K562 (cell line): Measurements from ENCODE around the gene ILF3. TPM values are rescaled to one million over a fixed set of nuclear protein-coding genes. Genes with fewer than 3 reads are reported as not detected.

Experiments
- ATAC-seq: fragments of 200-7000 bp; cut with Tn5 transposase; 3 replicates; pipeline ENCODE4 v1.9.1; 2020; ENCODE audit warnings: moderate library complexity
- BruUV-seq: library from RNA; stranded (reverse); fragments of 400-500 nt; replicated peaks from 2 replicates; lab custom pipeline; 2021; lab: Mats Ljungman, UMichigan
- CTCF ChIA-PET: fragments of 300-600 bp; formaldehyde crosslinking; extraction: SDS; loops from one replicate; lab custom pipeline; 2021; ENCODE audit warnings: low intra/inter-chr PET ratio; lab: Yijun Ruan, JAX
- POLR2A ChIA-PET: fragments of 300-600, 350-650 bp; sonication (Branson Sonifier 250); formaldehyde crosslinking; extraction: SDS; loops from one replicate; lab custom pipeline; 2021; ENCODE audit warnings: antibody characterized with exemption, inconsistent platforms; lab: Yijun Ruan, JAX
- DNase-seq, 4 experiments: peaks; one replicate each; pipeline versions ENCODE4 v3.0.0 to v3.0.0-alpha.2; 2011 to 2018; ENCODE audit warnings: low spot score in 3 of 4, mixed read lengths in 3 of 4; ENCODE audit errors: extremely low read depth in 1 of 4
- FAIRE-seq: peaks from 2 replicates; lab custom pipeline; 2011; peaks lifted over from hg19 to GRCh38; lab: Jason Lieb, UNC
- H2AFZ ChIP-seq: 2 replicates; pipeline ENCODE4 v1.6.0; 2011; ENCODE audit warnings: low read depth, low read length, control low read depth, inconsistent platforms
- H3K27ac ChIP-seq: fragments of 200-600 bp; 3 replicates; pipeline ENCODE4 v1.8.0; 2011; ENCODE audit warnings: low read depth, mild to moderate bottlenecking, control low read depth, inconsistent platforms, low read length, moderate library complexity, mixed read lengths; ENCODE audit errors: extremely low read depth
- H3K27me3 ChIP-seq, 2 experiments: fragments of 300-600 bp in 1 of 2; 2 replicates in 1 of 2; 3 replicates in 1 of 2; pipeline versions ENCODE4 v1.6.0 to v1.8.0; 2011; ENCODE audit warnings: inconsistent platforms in 2 of 2, low read length in 2 of 2, mild to moderate bottlenecking in 1 of 2, mixed read lengths in 1 of 2, moderate library complexity in 1 of 2; ENCODE audit not compliant: control insufficient read depth in 2 of 2, insufficient read depth in 2 of 2
- H3K36me3 ChIP-seq: fragments of 300-600 bp; 3 replicates; pipeline ENCODE4 v1.8.0; 2011; ENCODE audit warnings: mild to moderate bottlenecking, low read length, inconsistent platforms; ENCODE audit not compliant: control insufficient read depth, insufficient read depth
- H3K4me1 ChIP-seq, 2 experiments: fragments of 200-600 bp in 1 of 2; replicated peaks in 1 of 2; 2 replicates in 1 of 2; 3 replicates in 1 of 2; pipeline versions ENCODE4 v1.5.1 to v1.8.0; 2011; ENCODE audit warnings: inconsistent platforms in 2 of 2, low read length in 2 of 2, mild to moderate bottlenecking in 1 of 2, mixed read lengths in 1 of 2, moderate library complexity in 1 of 2; ENCODE audit not compliant: control insufficient read depth in 2 of 2, insufficient read depth in 2 of 2
- H3K4me2 ChIP-seq: 2 replicates; pipeline ENCODE4 v1.6.1; 2011; ENCODE audit warnings: low read length, control low read depth, inconsistent platforms, mixed read lengths; ENCODE audit not compliant: insufficient read depth
- H3K4me3 ChIP-seq: fragments of 200-600 bp; sonication (generic), shearing (Covaris generic); 2 replicates; pipeline ENCODE4 v1.5.1; 2016; ENCODE audit warnings: control low read depth, inconsistent platforms
- H3K79me2 ChIP-seq: fragments of 200-600 bp; 3 replicates; pipeline ENCODE4 v1.8.0; 2011; ENCODE audit warnings: low read length, inconsistent platforms; ENCODE audit not compliant: control insufficient read depth, insufficient read depth
- H3K9ac ChIP-seq, 2 experiments: 2 replicates each; pipeline versions ENCODE4 v1.6.0 to v1.6.1; 2011; ENCODE audit warnings: low read depth in 2 of 2, low read length in 2 of 2, control low read depth in 1 of 2, inconsistent platforms in 1 of 2, mild to moderate bottlenecking in 1 of 2, mixed read lengths in 1 of 2; ENCODE audit not compliant: insufficient read depth in 1 of 2
- H3K9me1 ChIP-seq: one replicate; pipeline ENCODE4 v1.6.0; 2011; ENCODE audit warnings: inconsistent platforms, mild to moderate bottlenecking, low read length, moderate library complexity; ENCODE audit not compliant: control insufficient read depth, insufficient read depth
- H3K9me3 ChIP-seq: replicated peaks from 2 replicates; pipeline ENCODE4 v1.5.1; 2011; ENCODE audit warnings: low read depth, low read length, inconsistent platforms; ENCODE audit not compliant: control insufficient read depth, insufficient read depth
- H4K20me1 ChIP-seq: replicated peaks from 2 replicates; pipeline ENCODE4 v1.6.1; 2011; ENCODE audit warnings: low read length, inconsistent platforms, mixed read lengths; ENCODE audit not compliant: control insufficient read depth, insufficient read depth
- CEBPZ ChIP-seq: fragments of 150-350 bp; IDR thresholded peaks from 2 replicates; pipeline ENCODE4 v1.6.1; 2014; ENCODE audit warnings: low read depth, mild to moderate bottlenecking, low read length, borderline replicate concordance
- CHD1 ChIP-seq: fragments of 200-600 bp; sonication (generic); IDR thresholded peaks from one replicate; pipeline ENCODE4 v1.6.1; 2012; ENCODE audit warnings: mild to moderate bottlenecking, moderate library complexity, low read length, inconsistent platforms
- CREB1 ChIP-seq, 2 experiments: sonication (generic) in 1 of 2; formaldehyde crosslinking in 1 of 2; IDR thresholded peaks; 2 replicates each; pipeline versions ENCODE4 v1.6.1 to v1.8.0; 2012 to 2022; ENCODE audit warnings: inconsistent platforms in 1 of 2, mild to moderate bottlenecking in 1 of 2, missing genetic modification reagents in 1 of 2, moderate library complexity in 1 of 2
- E2F5 ChIP-seq: sonication (generic); formaldehyde crosslinking; IDR thresholded peaks from 2 replicates; pipeline ENCODE4 v1.8.0; 2022; ENCODE audit warnings: mild to moderate bottlenecking, missing genetic modification reagents
- GABPB2 ChIP-seq: fragments of 250-450 bp; sonication (Bioruptor Pico); conservative IDR thresholded peaks from 2 replicates; pipeline ENCODE4 v1.5.1; 2021; ENCODE audit warnings: mild to moderate bottlenecking
- GATAD2A ChIP-seq: fragments of 450-650 bp; IDR thresholded peaks from 2 replicates; pipeline ENCODE4 v1.6.1; 2017
- MNT ChIP-seq, 2 experiments: fragments of 450-650 bp; conservative IDR thresholded peaks; 2 replicates each; pipeline ENCODE4 v1.6.1; 2017; ENCODE audit warnings: mild to moderate bottlenecking in 2 of 2, moderate library complexity in 2 of 2
- NFE2 ChIP-seq: IDR thresholded peaks from 2 replicates; pipeline ENCODE4 v1.6.1; 2014; ENCODE audit warnings: antibody characterized with exemption, low read depth
- SMAD4 ChIP-seq: fragments of 250-450 bp; sonication (Bioruptor Pico); conservative IDR thresholded peaks from 2 replicates; pipeline ENCODE4 v1.8.0; 2021; ENCODE audit warnings: inconsistent platforms, mild to moderate bottlenecking, moderate library complexity
- SRSF1 ChIP-seq: fragments of 200-400 bp; formaldehyde crosslinking; IDR thresholded peaks from 2 replicates; pipeline ENCODE4 v1.6.1; 2017; ENCODE audit warnings: mild to moderate bottlenecking, low read depth, low read length, moderate library complexity
- ZBTB5 ChIP-seq: fragments of 450-650 bp; IDR thresholded peaks from 2 replicates; pipeline ENCODE4 v1.6.1; 2017; ENCODE audit warnings: antibody characterized with exemption
- ZNF175 ChIP-seq: fragments of 200-800 bp; sonication (Bioruptor generic); IDR thresholded peaks from 2 replicates; pipeline ENCODE4 v1.6.1; 2016; ENCODE audit warnings: low read depth, mild to moderate bottlenecking, missing genetic modification characterization, missing compliant biosample characterization
- WGBS: fragments of 100-300 bp; shearing (Covaris generic); methylation state at CpG from one replicate; pipeline ENCODE4 v1.1.6; 2016; ENCODE audit warnings: low coverage, mixed read lengths; ENCODE audit not compliant: insufficient coverage; ENCODE audit errors: missing lambda C conversion rate; 5-methylcytosine and 5-hydroxymethylcytosine counted together
- in situ Hi-C: fragments of 300-500 bp; cut with MboI; formaldehyde crosslinking; loops from 4 replicates; pipeline ENCODE4 v1.15.0; 2018; ENCODE audit warnings: inconsistent platforms, mixed read lengths
- intact Hi-C: fragments of 100-400 bp; cut with micrococcal nuclease; formaldehyde crosslinking; loops from 2 replicates; pipeline ENCODE4 v1.14.2; 2022
- polyA plus RNA-seq, 8 experiments: library from polyadenylated mRNA; depleted of rRNA in 4 of 8; stranded (reverse) in 5 of 8; unstranded in 3 of 8; fragments of >200 nt; fragmentation: Nextera tagmentation in 2 of 8; fragmentation: Illumina TruSeq in 1 of 8; extraction: Ambion mirVana in 2 of 8; extraction: Trizol in 1 of 8; gene quantifications; 2 replicates each; pipeline versions ENCODE4 v1.2.1 to v1.2.3, GENCODE V29; 2011 to 2014; ENCODE audit warnings: inconsistent platforms in 1 of 8, missing spikeins in 1 of 8
- total RNA-seq, 7 experiments: library from RNA; depleted of rRNA in 6 of 7; stranded (reverse); fragments of >200 nt in 6 of 7; fragmentation: Illumina TruSeq in 2 of 7; extraction: Trizol in 2 of 7; gene quantifications; 2 replicates each; pipeline versions ENCODE4 v1.2.1 to v1.2.3, GENCODE V29; 2011 to 2021; ENCODE audit warnings: low replicate concordance in 1 of 7

Gene ILF3
- total and polyA plus RNA-seq, 9 of the 15 experiments (the other 6 are each of a cell fraction or from before 2014, with no cell fraction given): 26.0 to 453 (median 175) TPM

GRCh38 chr19:10654610-10655456 lies 687 bp downstream of the ILF3 start:
- peak; percentile 77 to 96 (median 96) for DNase-seq
- Histone ChIP-seq H3K9me3 (no peaks in the 10 kb centered on the region), H4K20me1 (peaks cover 44% of the 10 kb centered on the region), H3K4me2 (peak overlapping the region; percentile 94), H3K27me3 (no peaks in the 10 kb centered on the region), H3K36me3 (peaks cover 49% of the 10 kb centered on the region), H3K9ac (peak overlapping the region; percentile 99), H3K79me2 (peaks cover 75% of the 10 kb centered on the region), H3K4me3 (peak overlapping the region; percentile 90), H2AFZ (no peak overlapping the region), H3K9me1 (peaks cover 3% of the 10 kb centered on the region), H3K27ac (peak overlapping the region; percentile 99), H3K4me1 (peaks cover 37 to 39% of the 10 kb centered on the region in 2 experiments; a peak in 4 of 5 replicates)
- in situ Hi-C loops (no loop called here), intact Hi-C loops (loop anchor here (2.0 to 5.0 kb wide), 2 partner anchors 40 to 88 kb away; partner anchors contain the start of genes CDKN2D and KRI1)
- ATAC-seq: peak; percentile 59
- ChIA-PET POLR2A (interaction anchor here (1.1 to 1.2 kb wide), 4 partner anchors 10 to 73 kb away, joined by 3 to 5 read pairs (median 4); partner anchors contain the start of gene DNM2), CTCF (no interaction called here)
- 0% methylated on average over 32 of the region's 73 CpGs for WGBS
- no TSS peak for BruUV-seq
- FAIRE-seq: no peak
- TF ChIP-seq ZNF175 (CRISPR knock-in tag): no peak
- TF ChIP-seq NFE2: no peak
- TF ChIP-seq ZBTB5: no peak
- TF ChIP-seq MNT (conservative IDR thresholded peaks at IDR 0.05): peak in 1 of 2 experiments; percentile 1; a peak in 2 of 4 replicates
- TF ChIP-seq CEBPZ: no peak
- no peak for TF ChIP-seq GATAD2A
- no peak for TF ChIP-seq CREB1 (IDR thresholded peaks at IDR 0.05)
- no peak for TF ChIP-seq CREB1 (CRISPR knock-in tag; IDR thresholded peaks at IDR 0.05)
- 0 out of 2 replicates have a peak, but pooled peaks have one; percentile 42 for TF ChIP-seq SRSF1
- no peak for TF ChIP-seq SMAD4 (CRISPR knock-in tag)
- no peak for TF ChIP-seq GABPB2
- TF ChIP-seq E2F5 (CRISPR knock-in tag): no peak
- TF ChIP-seq CHD1: peak; percentile 72
